AG20443 (cell line): ENCODE measurements around the gene NLN.

Source experiments
- DNase-seq: peaks from one replicate; pipeline ENCODE4 v3.0.0; 2012; ENCODE audit warnings: low spot score, mixed read lengths

Gene NLN

DNA sequence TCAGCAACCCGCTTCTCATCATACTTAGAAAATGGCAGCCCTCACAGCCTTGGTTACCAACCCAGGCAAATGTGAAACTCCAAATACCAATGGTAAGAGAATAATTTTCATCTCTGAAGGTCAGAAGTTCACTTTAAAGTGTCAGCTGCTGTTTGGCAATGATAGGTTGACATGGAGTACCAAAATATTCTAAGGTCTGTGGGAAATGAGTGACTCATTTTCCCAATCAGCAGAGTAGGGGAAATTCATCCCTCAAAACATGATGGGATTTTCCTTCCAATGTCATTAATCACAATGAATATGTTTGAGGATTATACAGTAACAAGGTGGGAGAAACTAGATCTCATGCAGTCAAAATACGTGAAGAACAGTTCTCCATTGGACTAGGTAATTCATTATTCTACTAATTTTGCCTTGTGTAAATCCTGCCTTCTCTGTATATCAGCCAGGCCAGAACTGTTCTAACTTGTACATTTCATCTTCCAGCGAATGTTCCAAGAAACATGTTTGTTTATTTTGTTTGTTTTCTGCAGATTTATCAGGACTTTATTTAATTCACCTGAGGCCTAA, 151.3 kb downstream of the NLN start:
- DNase-seq: no peak

DNA sequence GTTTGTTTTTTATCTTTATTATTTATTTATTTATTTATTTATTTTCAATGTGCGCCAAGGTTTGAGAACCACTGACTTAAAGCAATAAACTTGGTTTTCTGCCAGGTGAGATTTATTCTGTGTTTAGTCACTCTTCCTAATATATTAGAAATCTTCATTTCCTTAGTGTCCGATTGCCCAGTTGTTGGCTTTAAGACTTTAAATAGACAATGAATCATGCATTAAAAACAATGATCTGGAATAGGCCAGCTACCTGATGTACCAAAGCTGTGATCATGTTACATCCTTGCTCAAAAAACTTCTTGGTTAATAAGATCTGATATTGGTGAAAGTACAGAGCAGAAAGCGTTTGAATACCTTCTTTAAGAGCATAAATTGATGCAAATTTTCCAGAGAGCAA, 152.2 kb downstream of the NLN start:
- no peak for DNase-seq

DNA sequence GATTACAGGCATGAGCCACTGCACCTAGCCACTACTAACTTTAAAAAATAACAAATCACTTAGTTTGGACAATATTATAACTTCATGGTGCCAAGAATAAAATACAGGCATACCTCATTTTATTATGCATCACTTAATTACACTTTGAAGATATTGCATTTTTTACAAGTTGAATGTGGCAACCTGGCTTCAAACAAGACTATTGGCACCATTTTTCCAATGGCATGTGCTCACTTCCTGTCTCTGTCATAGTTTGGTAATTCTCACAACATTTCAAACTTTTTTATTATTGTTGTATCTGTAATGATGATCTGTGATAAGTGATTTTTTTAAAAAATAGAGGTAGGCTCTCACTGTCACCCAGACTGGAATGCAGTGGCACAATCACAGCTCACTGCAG, 154.5 kb downstream of the NLN start:
- DNase-seq: no peak

DNA sequence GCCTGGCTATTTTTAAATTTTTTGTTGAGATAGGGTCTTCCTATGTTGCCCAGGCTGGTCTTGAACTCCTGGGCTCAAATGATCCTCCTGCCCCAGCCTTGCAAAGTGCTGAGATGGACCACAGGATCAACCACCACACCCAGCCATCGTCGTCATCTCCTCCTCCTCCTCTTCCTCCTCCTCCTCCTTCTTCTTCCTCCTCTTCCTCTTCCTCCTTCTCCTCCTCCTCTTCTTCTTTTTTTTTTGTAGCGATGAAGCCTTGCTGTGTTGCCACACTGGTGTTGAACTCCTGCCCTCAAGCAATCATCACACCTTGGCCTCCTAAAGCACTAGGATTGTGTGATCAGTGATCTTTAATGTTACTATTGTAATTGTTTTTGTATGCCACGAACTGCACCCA, 155.0 kb downstream of the NLN start:
- no peak for DNase-seq
